GM21737 (cell line): ENCODE data around the gene CCDC43.
"Not testable (repeated sequence)": the region's sequence is repeated elsewhere in the genome, so short reads cannot be mapped to it uniquely, and the experiment has no call there.

Experiments used
- ATAC-seq: cut with Tn5 transposase; IDR thresholded peaks from one replicate; pipeline ENCODE4 v1.9.1; 2021; ENCODE audit warnings: mild to moderate bottlenecking, moderate library complexity; ENCODE audit not compliant: unreplicated experiment

CCDC43 gene

DNA sequence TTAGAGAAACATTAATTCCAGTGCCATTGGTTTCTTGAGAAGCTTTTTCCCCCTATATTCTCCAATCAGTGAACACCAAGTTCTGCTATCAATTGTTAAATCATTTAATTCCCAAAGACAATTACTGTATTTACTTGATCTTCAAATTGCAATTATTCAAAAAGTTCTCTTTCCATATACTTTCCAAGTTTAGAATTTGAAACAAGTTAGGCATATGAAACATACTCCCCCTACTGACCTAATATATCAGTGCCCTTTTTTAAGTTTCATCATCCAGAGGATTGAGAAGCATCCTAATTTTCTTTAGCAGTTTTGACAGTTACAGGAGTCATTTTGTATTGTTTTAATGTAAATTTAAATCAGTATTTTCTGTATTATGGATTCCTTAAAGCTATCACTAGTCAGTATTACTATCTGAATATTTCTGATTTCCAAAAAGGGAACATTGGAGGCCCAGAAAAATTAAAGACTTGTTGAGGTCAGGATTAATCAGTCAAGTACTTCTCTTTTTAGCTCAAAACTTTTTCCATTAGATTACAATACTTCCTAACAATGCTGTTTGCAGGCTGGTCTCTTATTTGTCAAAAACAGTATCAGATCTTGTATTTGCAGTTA lies 17.0 kb downstream of the CCDC43 start:
- no peak for ATAC-seq

DNA sequence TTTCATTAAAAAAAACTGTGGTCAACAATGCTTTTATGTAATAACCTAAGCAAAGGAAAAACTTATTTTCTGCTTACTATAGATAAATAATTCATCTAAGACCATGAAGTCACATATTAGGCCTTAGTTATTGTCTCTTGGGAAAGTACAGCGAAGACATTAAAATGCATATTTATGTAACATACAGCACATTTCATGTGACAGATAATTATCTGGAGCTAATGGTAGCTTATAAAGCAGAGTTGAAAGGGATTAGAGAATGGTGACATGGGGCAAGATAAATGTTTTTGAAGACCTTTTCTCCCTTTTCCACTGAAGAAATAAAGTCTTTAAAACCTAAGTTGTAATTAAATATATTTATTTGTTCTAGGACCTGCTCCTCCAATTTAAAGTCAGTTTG lies 23.6 kb downstream of the CCDC43 start:
- ATAC-seq: no peak

DNA sequence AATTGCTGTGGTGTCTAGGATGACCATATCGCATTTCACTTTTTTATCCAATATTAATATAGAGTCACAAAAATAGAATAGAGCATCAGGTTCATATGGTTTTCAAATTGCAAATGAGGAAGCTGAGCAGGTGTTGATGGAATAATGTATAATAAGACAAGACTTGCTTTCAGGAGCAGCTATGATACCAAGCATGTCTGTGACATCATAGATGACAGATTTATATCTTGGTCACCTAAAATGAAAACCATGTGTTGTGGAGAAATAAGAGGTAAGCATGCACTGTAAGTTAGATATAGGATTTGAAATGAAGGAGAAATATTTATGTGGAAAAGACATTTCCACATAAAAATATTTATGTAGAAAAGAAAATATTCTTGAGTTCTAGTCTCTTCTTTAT lies 24.7 kb downstream of the CCDC43 start:
- no peak for ATAC-seq

DNA sequence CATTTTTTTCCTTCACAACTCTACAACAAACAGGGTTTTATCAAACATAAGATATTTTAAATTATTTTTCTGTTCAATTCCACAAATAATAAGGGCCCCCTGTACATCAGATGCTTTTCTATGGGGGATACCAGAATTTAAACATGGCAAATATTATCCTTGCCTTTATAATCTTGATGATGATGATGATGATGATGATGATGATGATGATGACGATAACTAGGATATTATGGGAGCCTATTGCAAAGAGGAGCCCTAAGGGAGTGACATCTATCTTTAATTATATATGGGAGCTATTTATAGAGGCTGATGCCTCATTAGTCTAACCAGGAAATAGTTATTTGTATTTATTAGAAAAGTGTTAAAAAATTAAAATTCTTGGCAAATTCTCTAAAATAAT lies 26.5 kb downstream of the CCDC43 start:
- no peak for ATAC-seq

DNA sequence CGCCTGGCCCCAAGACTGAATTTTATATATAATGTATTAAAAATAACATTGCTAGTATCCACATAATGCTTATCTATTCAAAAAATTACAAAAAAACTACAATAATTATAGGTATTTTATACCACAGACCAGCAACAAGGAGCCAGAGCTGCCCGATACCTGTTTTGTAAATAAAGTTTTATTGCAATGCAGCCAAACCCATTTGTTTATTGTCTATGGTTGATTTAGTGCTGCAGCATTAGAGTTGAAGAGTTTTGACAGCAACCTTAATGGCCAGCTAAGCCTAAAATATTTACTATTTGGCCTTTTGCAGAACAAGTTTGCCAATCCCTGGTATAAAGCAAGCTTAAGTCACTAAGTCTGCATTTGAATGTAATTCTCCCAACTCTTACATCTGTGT lies 27.7 kb downstream of the CCDC43 start:
- ATAC-seq: no peak

DNA sequence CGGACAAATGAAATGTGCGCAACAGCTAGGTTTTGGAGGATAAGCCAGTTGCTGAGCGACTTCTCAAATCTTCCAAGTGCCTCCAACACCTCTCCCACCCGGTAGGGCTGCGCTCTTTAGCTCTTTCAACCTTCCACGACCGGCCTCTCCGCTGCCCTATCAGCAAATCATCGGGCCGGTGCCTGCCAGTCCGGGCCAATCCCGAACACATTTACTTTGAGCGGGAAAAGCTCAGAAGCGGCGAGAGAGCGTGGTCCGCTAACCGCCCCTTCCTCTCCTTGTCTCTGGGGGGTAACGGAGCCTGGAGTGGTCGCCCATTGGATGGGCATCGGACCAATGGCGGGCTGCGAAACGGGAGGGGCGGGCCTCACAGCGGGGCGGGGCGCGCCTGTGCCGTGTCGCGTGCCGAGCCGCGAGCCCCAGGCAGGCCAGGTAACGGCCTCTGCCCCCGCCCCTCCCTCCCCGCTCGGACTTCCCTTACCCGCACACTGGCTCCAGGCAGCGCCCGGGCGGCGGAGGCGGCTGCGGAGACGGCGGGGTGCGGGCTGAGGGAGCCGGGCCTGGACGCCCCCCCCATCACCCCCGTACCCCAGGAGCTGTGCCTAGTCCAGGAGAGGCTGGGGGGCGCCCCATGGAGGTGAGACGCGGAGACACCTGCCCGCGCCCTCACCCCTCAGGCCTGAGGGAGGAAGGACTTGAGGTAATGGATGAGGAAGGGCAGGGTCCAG lies 33.4 kb downstream of the CCDC43 start, which contains the start of gene MEIOC:
MEIOC (plus strand) TSS at position 486 of the 728 bp plus-strand sequence; CDS start at position 632, 146 bp downstream.
- ATAC-seq: no peak

DNA sequence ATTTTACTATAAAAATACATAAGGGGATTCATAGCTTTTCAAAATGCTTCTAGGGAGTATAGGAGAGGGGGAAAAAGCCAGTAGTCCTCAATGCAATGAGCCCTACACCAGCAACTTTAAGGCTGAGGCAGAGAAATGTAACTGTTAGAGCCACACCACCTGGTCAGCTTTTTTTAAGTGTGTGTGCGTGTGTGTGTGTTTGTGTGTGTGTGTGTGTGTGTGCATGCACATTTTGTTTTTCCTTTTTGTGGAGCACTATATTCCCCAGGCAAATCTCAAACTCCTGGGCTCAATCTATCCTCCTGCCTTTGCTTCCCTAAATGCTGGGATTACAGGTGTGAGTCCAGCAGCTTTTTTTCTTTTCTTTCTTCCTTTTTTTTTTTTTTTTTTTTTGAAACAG lies 35.6 kb downstream of the CCDC43 start:
- no peak for ATAC-seq

DNA sequence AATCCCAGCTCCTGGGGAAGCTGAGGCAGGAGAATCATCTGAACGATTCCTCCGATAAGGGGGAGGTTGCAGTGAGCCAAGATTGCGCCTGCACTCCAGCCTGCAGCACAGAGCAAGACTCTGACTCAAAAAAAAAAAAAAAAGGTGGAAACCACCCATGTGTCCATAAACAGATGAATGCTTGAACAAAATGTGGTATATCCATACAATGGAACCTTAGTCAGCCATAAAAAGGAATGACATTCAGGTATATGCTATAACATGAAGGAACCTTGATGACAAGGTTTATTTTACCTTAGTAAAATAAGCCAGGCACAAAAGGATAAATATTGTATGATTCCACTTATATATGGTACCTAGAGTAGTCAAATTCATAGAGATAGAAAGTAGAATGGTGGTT lies 36.2 kb downstream of the CCDC43 start:
- no peak for ATAC-seq

DNA sequence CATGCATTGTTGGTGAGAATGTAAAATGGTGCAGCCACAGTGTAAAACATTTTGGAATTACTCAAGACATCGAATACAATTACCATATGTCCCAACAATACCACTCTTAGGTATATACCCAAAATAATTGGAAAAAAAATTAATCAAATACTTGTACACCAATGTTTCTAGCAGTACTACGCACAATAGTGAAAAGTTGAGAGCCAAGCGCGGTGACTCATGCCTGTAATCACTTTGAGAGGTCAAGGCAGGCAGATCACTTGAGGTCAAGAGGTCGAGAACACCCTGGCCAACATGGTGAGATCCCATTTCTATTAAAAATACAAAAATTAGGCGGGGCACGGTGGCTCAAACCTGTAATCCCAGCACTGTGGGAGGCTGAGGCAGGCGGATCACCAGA lies 36.8 kb downstream of the CCDC43 start:
- no peak for ATAC-seq

DNA sequence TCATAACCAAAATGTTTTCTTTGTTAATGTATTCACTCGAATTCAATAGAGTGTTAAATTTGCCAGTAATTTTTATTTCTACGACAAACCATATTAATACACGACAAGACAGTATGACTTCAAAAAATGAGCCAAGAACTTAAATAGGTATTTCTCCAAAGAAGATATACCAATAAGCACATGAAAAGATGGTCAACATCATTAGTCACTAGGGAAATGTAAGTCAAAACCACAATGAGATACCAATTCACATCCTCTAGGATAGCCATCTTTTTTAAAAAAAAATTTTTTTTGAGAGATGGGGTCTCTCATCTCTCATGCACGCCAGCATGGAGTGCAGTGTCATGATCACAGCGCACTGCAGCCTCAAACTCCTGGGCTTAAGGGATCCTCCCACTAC lies 38.3 kb downstream of the CCDC43 start:
- ATAC-seq: no peak

DNA sequence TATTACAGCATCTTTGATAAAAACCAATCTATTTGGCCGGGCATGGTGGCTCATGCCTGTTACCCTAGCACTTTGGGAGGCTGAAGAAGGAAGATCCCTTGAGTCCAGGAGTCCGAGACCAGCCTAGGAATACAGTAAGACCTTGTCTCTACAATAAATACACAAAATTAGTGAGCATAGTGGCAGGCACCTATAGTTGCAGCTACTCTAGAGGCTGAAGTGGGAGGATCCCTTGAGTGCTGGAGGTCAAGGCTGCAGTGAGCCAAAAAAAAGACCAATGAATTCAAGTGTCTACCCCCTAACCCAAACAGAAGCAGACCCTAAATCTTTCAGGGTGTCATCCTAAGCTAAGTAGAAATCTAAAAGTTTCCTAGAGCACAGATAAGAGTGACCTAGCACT lies 40.6 kb downstream of the CCDC43 start:
- ATAC-seq: no peak

DNA sequence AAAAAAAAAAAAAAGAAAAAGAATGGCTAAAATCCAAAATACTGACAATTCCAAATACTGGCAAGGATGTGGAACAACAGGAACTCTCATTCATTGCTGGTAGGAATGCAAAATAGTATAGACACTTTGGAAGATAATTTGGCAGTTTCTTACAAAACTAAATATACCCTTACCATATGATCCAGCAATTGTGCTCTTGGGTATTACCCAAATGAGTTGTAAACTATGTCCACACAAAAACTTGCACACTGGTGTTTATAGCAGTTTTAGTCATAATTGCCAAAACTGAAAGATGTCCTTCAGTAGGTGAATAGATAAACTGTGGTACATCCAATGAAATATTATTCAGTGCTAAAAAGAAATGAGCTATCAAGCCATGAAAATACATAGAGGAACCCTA lies 41.8 kb downstream of the CCDC43 start:
- ATAC-seq: no peak

DNA sequence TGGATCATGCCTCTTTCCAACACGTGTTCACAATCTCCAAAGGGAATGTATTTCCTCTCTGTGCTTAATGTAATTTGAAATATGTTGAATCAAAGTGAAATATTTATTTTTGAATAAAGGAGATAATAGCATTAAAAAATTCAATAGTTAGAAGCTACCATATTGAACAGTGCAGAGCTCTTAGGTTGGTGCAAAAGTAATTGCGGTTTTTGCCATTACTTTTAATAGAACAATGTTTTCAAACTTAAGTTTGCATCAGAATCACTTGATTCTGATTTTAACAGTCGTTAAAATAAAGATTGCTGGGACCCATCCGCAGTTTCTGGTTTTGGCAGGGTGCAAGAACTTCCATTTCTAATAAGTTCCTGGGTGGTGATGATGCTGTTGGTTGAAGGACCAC lies 43.3 kb downstream of the CCDC43 start:
- no peak for ATAC-seq

DNA sequence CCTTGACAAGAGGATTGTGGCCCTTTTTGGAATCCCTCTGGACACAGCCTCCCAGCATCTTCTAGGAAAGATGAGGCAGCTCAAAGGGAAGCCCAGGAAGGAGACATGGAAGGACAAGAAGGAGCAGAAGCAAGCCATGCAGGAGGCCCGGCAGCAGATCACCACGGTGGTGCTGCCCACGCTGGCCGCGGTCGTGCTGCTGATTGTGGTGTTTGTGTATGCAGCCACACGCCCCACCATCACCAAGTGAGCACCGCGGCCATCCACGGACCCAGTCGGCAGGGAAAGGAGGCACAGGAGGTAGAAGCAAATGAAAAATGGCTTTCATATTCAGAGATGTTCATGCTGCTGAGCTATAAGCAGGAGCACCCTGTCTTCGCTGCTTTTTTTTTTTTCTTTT lies 44.2 kb downstream of the CCDC43 start:
- no peak for ATAC-seq

DNA sequence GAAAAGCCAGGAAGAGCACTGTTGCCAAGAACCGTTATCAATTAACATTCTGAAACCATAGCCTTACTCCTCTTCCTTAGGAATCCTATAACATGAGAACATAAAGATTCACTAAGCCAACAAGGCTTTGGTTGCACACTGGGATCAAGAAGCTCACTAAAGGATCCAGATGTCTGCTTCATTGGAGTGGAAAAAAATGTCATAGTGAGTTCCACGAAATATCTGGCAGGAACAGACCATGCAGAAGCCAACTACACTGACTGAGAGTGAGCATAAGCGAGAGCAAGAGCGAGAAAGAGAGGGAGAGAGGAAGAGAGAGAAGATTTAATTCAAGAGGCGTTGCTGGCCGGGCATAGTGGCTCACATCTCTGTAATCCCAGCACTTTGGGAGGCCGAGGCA lies 46.7 kb downstream of the CCDC43 start:
- ATAC-seq: no peak

DNA sequence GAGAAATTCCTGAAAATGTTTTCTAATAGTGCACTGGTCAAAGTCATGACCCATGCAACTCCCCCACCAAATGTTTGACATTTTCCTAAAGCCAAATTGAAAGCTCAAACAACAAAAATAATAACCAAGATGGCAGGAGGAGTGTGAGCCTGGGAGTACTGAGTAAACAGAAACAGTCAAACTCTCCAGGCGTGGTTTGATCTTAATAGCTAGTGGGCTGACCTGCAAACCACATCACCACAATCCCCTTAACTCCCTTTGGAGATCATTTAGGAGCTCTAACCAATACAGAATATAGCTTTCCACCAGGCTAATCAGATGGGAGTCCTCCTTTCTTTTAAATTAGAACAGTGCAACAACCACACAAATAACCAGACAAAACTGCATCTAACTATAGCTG lies 52.5 kb downstream of the CCDC43 start:
- ATAC-seq: no peak

DNA sequence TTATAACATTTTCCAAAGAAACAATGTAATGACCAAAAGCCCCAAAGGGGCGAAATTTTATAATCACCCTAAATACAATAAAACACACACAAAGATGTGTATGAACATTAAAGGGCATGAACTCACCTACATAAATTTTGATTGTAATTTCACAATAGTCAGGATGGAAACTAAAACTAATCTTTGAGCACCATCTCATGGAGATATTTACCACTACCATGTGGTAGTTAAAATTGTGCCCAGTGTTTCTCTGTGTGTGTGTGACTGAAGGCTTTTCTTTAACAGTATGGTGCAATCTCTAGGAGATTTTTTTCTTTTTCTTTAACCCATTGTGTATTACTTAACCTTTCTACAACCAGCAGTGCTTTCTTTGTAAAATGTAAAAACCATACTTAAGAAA lies 53.0 kb downstream of the CCDC43 start:
- no peak for ATAC-seq

DNA sequence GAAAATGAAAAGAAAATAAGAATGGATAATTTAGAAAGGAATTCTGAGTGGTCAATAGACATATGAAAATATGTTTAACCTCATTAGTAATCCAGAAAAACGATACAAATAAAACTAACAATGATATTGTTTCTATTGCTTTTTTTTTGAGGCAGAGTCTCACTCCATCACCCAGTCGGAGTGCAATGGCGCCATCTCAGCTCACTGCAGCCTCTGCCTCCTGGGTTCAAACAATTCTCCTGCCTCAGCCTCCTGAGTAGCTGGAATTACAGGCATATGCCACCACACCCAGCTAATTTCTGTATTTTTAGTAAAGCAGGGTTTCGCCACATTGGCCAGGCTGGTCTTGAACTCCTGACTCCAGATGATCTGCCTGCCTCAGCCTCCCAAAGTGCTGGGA lies 55.2 kb downstream of the CCDC43 start:
- ATAC-seq: not testable (repeated sequence)

DNA sequence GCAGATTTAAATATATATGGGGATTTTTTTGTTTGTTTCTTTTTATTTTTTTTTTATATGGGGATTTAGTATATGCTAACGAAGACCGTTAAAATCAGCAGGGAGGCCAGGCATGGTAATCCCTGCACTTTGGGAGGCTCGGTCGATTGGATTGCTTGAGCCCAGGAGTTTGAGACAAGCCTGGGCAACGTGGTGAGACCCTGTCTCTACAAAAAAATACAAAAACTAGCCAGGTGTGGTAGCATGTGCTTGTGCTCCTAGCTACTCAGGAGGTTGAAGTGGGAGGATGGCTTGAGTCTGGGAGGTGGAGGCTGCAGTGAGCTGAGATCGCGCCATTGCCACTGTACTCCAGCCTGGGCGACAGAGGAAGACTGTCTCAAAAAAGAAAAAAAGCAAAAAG lies 55.6 kb downstream of the CCDC43 start:
- ATAC-seq: no peak

DNA sequence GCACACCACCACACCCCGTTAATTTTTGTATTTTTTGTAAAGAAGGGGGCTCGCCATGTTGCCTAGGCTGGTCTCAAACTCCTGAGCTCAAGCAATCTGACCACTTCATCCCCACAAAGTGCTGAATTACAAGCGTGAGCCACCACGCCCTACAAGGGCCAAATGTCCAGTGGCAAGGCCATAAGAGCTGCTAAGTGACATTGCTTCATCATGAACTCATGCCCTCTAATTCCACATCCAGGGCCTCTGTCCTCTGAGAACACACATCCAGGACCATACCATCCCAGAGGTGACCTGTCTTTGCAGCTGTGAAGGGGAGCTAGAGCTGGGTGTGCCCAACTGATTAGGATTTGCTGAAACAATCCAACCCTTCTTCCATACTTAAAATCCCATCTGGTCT lies 58.9 kb downstream of the CCDC43 start:
- no peak for ATAC-seq

DNA sequence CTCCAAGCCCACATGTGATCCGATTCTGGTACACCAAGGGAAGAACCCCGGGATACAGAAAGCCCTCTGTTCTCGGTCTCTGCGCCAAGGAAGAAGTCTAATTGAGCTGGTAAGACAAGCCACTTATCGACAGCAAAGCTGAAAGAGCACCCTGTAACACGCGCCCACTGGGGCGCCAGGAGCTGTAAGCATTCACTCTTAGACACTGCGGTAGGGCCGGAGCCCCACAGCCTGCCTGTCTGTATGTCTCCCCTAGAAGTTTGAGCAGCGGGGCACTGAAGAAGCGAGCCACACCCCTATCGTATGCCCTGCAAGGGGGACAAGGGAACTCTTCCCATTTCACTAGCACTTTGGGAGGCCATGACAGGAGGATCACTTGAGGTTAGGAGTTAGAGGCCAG lies 60.3 kb downstream of the CCDC43 start:
- ATAC-seq: no peak

DNA sequence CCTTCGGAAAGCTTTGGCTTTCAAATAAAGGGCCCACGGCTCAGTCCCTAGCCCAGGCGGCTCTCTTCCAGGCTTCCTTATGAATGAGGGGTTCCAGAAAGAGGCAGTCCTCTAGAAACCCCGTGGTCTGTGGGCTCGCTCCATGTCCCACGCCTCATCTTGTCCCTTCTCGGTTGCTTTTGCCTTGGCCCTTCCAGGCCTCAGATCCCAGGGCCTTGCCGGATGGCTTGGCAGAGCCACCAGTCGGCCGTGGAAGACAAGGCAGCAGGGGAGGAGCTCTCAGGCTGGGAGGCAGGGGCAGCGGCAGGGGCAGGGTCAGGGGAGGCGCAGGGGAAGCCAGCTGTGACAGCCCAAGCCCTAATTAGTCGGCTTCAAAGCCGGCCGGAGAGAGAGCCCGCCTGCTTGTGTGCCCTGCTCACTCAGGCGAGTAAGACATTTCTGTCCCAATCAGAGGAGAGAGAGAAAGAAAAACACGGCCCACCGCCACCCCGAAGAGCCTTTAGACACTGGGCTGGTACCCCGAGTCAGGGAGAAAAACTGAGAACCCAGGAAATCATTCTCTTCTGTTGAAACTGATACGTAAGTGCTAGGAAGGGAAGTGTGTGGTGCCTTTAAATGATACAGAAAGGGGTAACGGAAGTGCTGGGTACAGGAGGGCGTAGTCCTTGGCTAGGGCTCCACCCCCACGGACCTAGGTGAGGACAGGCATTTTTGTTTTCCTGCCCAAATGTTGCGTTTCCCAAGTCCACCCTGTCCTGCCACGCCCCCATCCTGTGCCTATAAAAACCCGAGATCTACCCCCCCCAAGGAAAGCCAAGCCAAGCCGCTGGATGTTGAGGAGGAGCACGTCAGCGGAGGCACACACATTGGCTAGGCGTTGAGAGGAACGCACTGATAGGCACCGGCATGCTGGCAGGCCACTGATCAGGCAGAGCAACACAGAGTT lies 61.1 kb downstream of the CCDC43 start:
- no peak for ATAC-seq
